Duodenal mucosa (tissue), 2 donors: ENCODE results near the gene SSTR5.

Source experiments
- H3K27ac ChIP-seq: one replicate; pipeline ENCODE4 v1.7.0; 2013; ENCODE audit warnings: low read depth, low read length
- H3K27me3 ChIP-seq, 2 donors: one replicate each; pipeline ENCODE4 v1.7.0; 2013; ENCODE audit warnings: low read length in 2 of 2, control low read depth in 1 of 2; ENCODE audit not compliant: insufficient read depth in 2 of 2, control insufficient read depth in 1 of 2
- H3K36me3 ChIP-seq, 2 donors: one replicate each; pipeline ENCODE4 v1.7.0; 2013; ENCODE audit warnings: low read length in 2 of 2, control low read depth in 1 of 2; ENCODE audit not compliant: insufficient read depth in 2 of 2, control insufficient read depth in 1 of 2
- H3K4me1 ChIP-seq, 2 donors: one replicate each; pipeline ENCODE4 v1.7.0; 2013; ENCODE audit warnings: low read length in 2 of 2, control low read depth in 1 of 2; ENCODE audit not compliant: insufficient read depth in 2 of 2, control insufficient read depth in 1 of 2
- H3K4me3 ChIP-seq, 2 donors: one replicate each; pipeline ENCODE4 v1.7.0; 2013; ENCODE audit warnings: low read length in 2 of 2, low read depth in 1 of 2
- H3K9ac ChIP-seq, 2 donors: one replicate each; pipeline ENCODE4 v1.7.0; 2013; ENCODE audit warnings: low read length in 2 of 2, low read depth in 1 of 2
- H3K9me3 ChIP-seq, 2 donors: one replicate each; pipeline ENCODE4 v1.7.0; 2013; ENCODE audit warnings: low read length in 2 of 2, control low read depth in 1 of 2; ENCODE audit not compliant: control insufficient read depth in 1 of 2

Gene SSTR5

DNA sequence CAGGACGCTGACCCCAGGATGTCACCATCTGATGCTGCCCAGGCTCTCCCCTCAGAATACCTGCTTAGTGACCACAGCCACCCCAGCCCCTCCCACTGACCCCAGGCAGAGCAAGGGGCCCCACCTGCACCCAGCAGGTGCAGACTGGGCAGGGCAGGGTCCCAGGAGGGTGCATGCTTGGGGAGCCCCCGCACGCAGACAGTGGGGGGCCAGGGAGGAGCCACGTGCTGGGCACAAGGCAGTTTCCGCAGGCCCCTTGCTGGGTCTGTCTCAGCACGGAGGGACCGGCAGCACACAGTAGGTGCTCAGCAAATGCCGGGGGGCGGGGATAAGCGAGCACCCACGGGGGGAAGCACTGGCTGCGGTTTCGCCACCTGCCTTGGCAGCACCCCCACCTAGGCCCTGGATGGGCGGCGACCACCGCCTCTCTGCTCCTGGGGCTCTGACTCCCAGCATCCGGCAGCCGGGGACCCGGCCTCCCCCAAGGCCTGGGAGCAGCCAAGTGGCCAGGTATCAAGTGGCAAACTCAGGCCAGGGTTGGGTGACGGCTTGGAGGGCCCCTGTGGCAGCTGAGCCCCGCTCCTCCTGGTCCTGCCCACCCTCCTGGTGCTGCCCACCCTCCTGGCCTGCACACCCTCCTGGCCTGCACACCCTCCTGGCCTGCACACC, 18.7 kb upstream of the SSTR5 start:
- Histone ChIP-seq H3K27ac (no peak overlapping the region), H3K27me3 (no peaks in the 10 kb centered on the region), H3K9me3 (no peaks in the 10 kb centered on the region), H3K4me1 (no peaks in the 10 kb centered on the region), H3K9ac (no peak overlapping the region), H3K4me3 (no peak overlapping the region), H3K36me3 (no peaks in the 10 kb centered on the region)

DNA sequence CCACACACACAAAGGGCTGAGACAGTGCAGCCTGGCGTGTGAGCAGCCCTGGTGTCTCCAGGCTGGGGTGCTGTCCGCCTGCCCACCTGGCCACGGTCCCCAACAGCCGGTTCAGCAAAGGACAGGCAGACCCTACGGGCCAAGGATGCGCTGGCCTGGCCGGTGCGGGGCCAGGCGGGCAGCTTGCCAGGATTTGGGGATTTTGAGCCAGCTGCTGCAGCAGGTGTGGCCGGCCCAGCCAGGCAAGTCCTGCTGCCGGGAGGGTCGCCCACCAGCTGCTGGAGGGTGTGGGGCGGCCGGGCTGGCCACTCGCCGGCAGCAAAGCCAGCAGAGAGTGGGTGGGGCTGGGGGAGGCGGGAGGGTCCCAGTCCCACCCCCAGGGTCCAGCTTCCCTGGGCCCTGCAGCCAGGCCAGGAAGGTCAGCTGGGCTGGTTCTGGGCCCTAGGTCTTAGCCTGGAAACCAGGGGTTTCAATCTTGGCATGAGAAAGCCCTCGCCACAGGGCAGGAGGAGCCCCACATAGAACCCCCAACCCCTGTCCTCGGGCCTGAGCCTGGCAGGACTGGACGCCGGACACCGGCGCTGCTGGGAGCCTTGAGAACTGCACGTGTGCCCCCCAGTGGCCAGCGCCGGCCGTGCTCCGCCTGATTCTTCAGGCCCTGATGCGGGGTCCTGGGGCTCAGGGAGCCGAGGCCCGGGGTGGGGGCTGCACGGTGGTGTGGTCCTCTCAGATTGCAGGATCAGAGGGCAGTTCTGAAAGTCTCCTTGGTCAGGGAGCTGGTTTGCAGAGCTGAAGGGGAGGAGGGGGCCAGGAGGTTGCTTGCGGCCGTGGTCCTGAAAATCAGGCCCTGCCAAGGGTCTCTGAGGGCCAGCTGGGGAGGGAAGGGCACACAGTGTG, 17.6 kb upstream of the SSTR5 start:
- Histone ChIP-seq H3K27ac (no peak overlapping the region), H3K4me3 (no peak overlapping the region), H3K36me3 (no peaks in the 10 kb centered on the region), H3K9ac (no peak overlapping the region), H3K4me1 (no peaks in the 10 kb centered on the region), H3K27me3 (no peaks in the 10 kb centered on the region), H3K9me3 (peaks cover 2 to 5% of the 10 kb centered on the region in 2 donors)

DNA sequence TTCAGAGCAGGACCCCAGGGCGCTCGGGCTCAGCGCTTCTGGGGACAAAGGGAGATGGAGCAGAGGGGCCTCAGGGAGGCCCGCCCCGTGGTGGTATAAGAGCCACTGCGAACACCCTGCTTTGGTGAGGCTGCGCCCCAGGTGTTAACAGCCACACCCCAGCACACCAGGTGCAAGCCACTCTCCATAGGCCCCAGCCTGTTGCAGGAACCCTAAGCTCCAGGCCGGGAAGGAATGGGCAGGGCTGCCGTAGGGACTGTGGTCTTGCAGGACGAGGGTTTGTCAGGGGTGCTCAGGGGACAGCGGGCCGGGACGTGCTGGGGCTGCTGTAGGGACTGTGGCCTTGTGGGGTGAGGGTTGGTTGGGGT, 17.0 kb upstream of the SSTR5 start:
- H3K9ac ChIP-seq, result no peak overlapping the region
- H3K9me3 ChIP-seq, result peaks cover 2 to 5% of the 10 kb centered on the region in 2 donors
- no peak overlapping the region for H3K27ac ChIP-seq
- no peaks in the 10 kb centered on the region for H3K27me3 ChIP-seq
- H3K36me3 ChIP-seq, result no peaks in the 10 kb centered on the region
- H3K4me3 ChIP-seq, result no peak overlapping the region
- H3K4me1 ChIP-seq, result no peaks in the 10 kb centered on the region

DNA sequence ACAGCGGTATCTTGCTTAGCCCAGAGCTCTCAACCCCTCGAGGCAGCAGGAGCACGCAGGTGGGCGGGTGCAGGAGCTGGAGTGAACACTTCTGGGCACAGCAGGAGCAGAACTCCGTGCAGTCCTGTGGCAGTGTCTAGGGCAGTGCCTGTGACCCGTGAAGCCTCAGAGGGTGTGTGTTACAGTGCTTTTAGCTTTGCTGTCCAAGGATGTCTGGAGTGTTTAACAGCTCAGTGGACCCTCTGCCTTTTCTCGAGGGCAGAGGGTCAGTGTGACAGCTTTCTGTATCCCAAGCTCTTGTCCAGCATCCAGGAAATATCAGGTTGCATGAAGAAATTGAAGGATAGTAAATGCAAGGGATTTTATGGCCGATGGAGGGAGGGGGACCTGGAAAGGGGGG, 16.4 kb upstream of the SSTR5 start:
- Histone ChIP-seq H3K27ac (no peak overlapping the region), H3K9ac (no peak overlapping the region), H3K27me3 (no peaks in the 10 kb centered on the region), H3K9me3 (peaks cover 2 to 5% of the 10 kb centered on the region in 2 donors), H3K4me3 (no peak overlapping the region), H3K4me1 (no peaks in the 10 kb centered on the region), H3K36me3 (no peaks in the 10 kb centered on the region)

- Histone ChIP-seq H3K9me3 (peaks cover 2 to 5% of the 10 kb centered on the region in 2 donors), H3K4me3 (no peak overlapping the region), H3K36me3 (no peaks in the 10 kb centered on the region), H3K27ac (no peak overlapping the region), H3K27me3 (no peaks in the 10 kb centered on the region), H3K9ac (no peak overlapping the region), H3K4me1 (no peaks in the 10 kb centered on the region)
These were observed 15.2 kb upstream of the SSTR5 start for GRCh38 chr16:1057252-1057932.

- Histone ChIP-seq H3K27ac (no peak overlapping the region), H3K9ac (no peak overlapping the region), H3K4me1 (no peaks in the 10 kb centered on the region), H3K36me3 (no peaks in the 10 kb centered on the region), H3K9me3 (peaks cover 2 to 5% of the 10 kb centered on the region in 2 donors), H3K4me3 (no peak overlapping the region), H3K27me3 (peaks cover 0 to 3% of the 10 kb centered on the region in 2 donors)
These were observed 14.3 kb upstream of the SSTR5 start for GRCh38 chr16:1058216-1058615.

DNA sequence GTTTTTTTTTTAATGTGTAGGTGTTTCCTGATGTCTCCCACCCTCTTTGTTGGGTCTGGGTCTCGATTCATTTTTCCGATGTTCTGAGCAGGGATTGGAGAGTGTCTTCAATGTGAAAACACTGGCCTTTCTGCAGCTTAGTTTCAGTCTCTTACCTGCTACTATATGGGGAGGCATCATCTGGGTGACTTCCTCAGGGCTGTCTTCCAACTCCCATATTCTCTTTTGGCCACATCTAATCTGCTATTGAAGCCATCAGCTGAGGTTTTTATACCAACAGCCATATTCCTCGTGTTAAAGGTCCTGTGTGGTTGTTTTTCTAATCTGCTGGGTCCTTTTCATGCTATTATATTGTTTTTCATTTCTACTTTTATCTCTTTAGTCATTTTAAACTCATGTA, 13.2 kb upstream of the SSTR5 start:
- Histone ChIP-seq H3K9ac (no peak overlapping the region), H3K4me3 (no peak overlapping the region), H3K27me3 (peaks cover 0 to 4% of the 10 kb centered on the region in 2 donors), H3K27ac (no peak overlapping the region), H3K9me3 (peaks cover 2 to 5% of the 10 kb centered on the region in 2 donors), H3K36me3 (no peaks in the 10 kb centered on the region), H3K4me1 (no peaks in the 10 kb centered on the region)

DNA sequence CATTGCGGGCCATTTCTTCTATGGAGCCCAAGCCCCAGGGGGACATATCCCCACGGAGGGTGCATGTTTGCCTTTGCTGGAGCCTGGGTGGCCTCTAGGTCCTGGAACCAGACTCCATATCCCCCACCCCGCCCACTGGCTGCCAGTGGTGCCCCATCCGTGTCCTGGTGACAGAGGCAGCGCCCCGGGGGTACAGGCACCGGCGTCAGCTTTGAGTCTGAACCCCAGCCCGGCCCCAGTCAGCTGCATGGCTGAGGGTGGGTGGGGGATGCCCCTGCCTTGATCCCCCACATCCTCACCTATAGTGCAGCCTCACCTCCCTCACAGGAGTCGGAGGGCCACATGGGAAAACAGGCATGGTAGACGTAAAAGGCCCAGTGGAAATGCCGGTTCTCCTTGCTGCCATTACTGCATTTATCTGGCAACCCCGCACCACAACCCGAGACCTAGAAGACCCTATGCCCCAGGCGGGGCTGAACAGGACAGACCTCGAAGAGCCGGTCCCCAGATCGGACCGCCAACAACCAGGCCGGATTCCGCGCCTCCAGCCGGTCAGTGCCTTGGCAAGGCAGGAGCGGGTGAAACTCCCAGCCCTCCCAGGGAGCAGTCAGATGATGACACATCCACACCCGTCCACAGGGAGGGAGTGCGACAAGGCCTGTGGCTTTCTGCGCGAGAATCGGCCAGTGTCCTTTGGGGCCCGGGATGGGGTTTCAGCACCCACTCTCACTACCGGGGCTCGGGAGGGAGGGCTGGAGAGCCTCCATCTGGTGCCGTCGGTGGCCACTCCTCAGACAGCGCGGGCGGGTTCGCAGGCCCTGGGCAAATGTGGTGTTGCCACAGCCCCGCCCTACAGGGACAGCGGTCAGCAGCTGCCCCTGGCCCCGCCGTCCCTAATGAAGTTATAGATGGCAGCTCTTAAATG, 11.9 kb upstream of the SSTR5 start:
- no peak overlapping the region for H3K9ac ChIP-seq
- H3K36me3 ChIP-seq, result no peaks in the 10 kb centered on the region
- H3K4me1 ChIP-seq, result no peaks in the 10 kb centered on the region
- no peak overlapping the region for H3K27ac ChIP-seq
- no peak overlapping the region for H3K4me3 ChIP-seq
- peaks cover 2 to 5% of the 10 kb centered on the region in 2 donors for H3K9me3 ChIP-seq
- H3K27me3 ChIP-seq, result peaks cover 4 to 8% of the 10 kb centered on the region in 2 donors

GRCh38 chr16:1061769-1062505, 10.6 kb upstream of the SSTR5 start:
- no peak overlapping the region for H3K9ac ChIP-seq
- H3K36me3 ChIP-seq, result no peaks in the 10 kb centered on the region
- H3K4me1 ChIP-seq, result no peaks in the 10 kb centered on the region
- peaks cover 9 to 12% of the 10 kb centered on the region in 2 donors for H3K27me3 ChIP-seq
- H3K27ac ChIP-seq, result no peak overlapping the region
- H3K9me3 ChIP-seq, result peaks cover 2 to 5% of the 10 kb centered on the region in 2 donors
- H3K4me3 ChIP-seq, result no peak overlapping the region
